GM19452 (cell line): ENCODE results near the gene RAB4B.
"Not testable (repeated sequence)": the region's sequence is repeated elsewhere in the genome, so short reads cannot be mapped to it uniquely, and the experiment has no call there.

Experiments used
- ATAC-seq: cut with Tn5 transposase; IDR thresholded peaks from one replicate; pipeline ENCODE4 v1.9.1; 2021; ENCODE audit not compliant: unreplicated experiment

The RAB4B gene

DNA sequence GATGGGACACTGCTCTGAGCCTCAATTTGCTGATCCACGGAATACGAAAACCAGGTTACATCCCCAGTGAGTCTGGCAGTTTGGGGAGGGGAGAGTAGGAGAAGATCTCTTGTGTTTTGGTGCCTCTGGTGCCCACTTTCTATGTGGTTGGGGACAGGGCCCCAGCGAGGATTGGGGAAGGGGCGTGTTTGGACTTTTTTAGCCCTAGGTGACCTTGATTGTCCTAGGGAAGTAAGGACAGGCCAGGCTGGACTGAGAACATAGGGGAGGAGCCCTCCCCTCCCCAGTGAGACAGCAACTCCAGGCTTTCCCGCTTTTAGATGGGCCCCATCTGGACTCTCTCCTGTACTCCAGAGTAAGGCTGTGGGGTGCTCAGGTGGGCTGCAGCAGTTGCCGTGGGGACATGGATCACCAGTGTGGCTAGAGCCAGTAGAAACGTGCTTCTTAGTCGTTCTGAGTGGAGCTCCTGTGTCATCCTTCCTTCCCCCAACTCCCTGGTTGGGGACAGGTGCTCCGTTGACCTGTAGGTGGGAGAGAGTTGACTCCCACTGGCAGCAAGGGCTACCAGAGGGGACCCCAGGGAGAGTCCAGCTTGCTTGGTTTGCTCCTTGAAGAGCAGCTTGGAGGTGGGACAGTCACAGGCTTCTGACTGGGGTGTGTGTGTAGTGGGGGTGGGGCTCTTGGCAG is 25.3 kb downstream of the RAB4B start:
- ATAC-seq: no peak

DNA sequence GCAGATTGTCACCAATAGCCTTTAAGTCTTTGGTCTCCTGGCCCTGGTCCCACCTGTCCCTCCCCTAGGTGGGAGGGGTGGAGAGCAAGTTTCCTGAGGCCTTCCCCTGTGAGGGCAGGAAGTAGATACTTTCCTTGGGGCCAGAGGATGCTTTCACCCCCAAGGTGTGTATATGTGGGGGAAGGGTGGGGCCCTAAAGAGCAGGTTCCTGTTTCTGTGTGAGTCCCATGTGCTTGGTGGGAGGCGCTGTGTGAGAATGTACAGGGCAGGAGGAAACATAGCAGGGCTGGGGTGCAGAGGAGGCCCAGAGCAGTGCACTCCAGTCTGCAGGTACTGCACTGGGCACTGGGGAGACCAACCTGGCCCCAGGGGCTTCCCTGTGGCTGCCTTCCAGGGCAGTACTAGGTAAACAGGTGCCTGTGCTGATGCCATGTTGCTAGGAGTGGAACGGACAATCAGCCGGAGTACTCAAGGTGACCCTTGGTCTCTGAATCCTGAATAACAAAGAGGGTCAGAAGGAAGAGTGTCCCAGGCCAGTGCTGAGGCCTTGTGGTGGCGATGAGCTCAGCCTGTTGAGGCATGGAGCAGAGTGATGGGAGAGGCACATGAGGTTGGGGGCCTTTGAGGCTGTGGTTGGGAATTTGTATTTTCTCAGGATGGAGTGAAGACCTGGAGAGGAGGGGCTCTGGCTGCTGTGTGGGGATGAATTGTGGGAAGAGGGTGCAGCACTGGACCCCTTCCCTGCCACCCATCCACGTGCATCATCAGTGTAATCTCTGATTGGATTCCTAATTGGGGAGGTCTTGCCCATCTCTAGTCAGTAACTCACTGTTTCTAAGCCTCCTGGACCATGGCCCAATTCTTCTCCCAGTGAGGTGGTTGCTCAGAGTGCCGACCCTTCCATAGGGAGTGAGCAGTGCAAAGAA is 26.1 kb downstream of the RAB4B start:
- no peak for ATAC-seq

DNA sequence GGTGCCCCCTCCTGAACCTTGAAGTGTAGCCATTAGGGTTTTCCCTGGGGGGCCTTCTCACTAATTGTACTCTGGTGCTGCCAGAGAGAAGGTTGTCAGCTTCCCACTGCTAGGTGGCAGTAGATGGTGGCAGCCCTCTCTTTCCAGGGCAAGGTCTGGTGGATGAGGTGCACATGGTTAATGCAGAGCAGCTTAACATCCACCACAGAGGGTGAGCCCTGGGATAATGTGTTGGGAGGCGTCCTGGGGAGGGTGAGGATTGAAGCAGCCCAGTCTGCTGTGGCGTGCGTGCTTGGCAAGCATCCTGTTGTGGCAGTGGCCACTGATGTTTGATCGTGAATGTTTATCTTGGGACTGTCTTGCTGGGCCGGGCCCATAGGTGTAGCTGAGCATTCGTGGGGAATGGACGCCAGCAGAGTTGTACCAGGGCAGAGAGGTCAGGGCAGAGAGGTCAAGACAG is 26.8 kb downstream of the RAB4B start:
- no peak for ATAC-seq

DNA sequence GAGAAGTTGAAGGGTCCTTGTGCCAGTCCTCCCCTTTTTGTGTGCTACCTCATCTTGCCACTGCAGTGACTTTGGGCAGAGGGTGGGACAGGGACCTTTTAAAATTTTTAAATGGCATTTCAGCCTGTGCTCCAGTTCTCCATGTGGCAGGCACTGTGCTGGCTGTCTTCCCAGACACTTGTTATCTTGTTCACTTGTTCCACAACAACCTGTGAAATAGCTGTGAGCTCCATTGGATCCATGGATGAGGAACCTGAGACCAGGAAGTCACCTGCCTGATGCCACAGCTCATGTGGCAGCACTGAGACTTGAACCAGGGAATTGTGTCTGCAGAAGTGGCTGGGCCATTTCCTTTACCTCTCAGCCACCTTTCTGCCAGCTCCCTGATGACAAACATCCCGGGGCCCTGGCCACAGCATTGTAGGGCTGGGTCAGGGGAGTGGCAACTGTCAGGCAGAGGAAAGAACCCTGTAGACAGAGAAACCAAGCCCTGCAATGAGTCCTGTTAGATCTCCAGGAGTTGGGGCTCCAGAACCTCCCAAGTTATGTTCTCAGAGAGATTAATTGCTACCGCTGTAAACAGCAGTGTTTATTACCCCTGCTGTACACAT is 27.3 kb downstream of the RAB4B start:
- ATAC-seq: no peak

DNA sequence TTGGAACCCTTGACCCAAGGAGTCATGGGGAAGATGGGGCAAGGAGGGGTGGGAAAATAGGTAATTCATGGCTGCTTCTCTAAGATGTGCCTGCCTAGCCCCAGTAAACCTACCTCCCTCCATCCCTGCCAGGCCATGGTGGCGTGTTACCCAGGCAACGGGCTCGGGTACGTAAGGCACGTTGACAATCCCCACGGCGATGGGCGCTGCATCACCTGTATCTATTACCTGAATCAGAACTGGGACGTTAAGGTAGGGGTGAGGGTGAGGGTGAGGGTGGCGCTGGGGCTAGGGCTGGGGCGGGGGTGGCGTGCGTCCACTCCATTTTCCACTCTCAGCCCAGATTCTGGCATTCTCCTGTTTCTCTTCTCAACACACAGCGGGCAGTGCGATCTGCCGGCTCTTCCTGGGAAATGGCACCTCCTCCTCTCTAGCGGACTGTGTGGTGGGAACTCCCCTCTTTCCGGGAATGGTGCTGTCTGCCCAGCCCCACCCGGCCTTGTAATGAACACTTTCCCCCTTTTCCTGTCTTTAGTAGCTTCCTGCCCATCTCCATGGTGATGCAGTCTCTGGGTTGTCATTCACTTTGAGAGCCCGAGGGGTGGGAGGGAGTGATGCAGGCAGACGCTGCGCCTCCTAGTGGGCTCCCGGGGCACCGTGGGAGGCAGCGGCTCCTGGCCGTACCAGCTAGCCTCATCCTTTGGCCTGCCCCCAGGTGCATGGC is 28.5 kb downstream of the RAB4B start:
- no peak for ATAC-seq

DNA sequence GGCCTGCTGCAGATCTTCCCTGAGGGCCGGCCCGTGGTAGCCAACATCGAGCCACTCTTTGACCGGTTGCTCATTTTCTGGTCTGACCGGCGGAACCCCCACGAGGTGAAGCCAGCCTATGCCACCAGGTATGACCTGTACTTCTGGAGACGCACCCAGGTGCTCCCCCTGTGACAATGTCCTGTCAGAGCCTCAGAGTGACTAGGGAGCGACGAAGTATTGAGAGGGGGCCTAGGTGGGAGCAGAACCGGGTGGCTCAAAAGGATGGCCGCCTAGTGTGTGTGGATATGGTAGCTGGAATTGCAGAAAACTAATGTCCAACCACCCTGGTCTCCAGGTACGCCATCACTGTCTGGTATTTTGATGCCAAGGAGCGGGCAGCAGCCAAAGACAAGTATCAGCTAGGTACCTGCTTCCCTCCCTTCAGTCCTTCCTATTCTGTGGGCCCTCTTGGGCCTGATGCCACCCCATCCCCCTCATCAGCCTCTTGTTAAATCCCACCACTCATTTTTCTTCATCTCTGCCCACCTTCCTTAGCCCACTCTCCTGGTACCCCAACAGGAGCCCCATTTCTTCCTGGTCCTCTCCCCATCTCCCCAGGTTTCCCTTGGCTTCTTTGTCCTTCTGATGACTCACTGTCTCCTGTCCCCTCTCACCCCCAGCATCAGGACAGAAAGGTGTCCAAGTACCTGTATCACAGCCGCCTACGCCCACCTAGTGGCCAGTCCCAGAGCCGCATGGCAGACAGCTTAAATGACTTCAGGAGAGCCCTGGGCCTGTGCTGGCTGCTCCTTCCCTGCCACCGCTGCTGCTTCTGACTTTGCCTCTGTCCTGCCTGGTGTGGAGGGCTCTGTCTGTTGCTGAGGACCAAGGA is 29.3 kb downstream of the RAB4B start:
- no peak for ATAC-seq

DNA sequence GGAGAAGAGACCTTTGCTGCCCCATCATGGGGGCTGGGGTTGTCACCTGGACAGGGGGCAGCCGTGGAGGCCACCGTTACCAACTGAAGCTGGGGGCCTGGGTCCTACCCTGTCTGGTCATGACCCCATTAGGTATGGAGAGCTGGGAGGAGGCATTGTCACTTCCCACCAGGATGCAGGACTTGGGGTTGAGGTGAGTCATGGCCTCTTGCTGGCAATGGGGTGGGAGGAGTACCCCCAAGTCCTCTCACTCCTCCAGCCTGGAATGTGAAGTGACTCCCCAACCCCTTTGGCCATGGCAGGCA is 29.9 kb downstream of the RAB4B start:
- ATAC-seq: no peak

DNA sequence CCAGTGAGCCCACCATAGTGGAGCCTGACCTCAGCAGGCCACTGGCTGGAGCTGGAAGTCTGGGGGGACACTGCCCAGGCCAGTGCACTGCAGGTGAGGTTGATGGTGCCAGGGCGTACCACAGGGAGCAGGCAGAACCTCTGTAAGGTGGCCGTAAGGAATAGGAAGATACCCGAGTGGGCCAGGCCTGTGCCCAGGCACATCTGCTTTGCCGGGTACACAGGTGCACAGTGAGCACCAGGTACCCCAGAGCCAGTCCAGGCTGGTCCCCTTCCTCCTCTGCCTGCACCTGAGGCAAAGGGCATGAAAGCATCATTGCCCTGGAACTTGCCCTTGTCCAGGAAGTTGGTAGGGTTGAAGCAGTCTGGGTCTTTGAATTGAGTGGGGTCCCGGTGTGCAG is 30.4 kb downstream of the RAB4B start:
- ATAC-seq: no peak

DNA sequence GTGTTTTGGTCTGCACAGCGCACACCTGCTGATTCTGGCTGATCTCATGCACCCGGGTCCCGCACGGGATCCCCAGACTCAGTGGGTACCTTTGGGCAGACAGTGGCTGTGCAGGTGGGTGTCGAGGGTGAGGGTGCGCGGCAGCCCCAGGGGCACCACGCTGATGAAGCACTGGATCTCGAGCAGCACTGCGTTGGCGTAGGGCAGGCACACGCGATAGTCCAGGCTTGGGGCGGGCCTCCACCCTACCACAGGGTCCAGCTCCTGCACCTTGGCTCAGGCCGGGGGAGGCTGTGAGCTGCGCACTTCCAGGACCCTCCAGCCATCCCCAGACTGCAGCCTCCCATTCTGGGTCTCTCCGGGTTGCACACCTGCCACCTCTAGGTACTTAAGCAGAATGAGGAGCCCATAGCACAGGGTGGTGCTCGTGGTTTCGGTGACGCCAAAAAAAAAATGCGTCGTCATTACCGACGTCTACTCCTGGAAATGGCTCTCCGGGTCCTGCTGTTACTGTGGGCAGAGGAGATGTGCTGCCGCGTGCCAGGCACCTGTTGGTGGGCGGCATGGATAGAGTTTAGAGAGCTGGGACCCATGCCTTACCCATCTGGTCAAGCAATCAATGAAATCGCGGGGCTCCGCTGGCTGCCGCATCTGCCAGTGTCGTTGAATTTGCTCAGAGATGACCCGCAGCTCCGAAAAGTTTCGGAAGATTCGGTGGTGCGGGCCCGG is 31.5 kb downstream of the RAB4B start:
- no peak for ATAC-seq

DNA sequence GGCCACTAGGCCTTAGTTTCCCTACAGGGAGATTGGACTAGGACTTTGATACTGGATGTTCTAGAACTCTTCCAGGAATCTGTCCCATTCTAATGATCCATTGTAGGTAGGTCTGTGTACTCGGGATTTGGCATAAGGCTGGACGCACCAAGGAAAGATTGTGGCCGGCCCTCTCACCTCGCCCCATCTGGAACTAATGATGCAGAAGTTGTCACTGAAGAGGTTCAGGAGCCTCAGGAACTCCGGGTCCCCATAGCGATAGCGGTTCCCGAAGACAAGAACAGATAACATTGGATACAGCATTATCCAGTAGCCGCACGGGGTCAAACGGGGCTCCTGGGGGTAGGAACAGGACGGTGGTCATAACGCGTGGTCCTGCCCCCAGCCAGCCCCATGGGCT is 32.1 kb downstream of the RAB4B start:
- no peak for ATAC-seq

DNA sequence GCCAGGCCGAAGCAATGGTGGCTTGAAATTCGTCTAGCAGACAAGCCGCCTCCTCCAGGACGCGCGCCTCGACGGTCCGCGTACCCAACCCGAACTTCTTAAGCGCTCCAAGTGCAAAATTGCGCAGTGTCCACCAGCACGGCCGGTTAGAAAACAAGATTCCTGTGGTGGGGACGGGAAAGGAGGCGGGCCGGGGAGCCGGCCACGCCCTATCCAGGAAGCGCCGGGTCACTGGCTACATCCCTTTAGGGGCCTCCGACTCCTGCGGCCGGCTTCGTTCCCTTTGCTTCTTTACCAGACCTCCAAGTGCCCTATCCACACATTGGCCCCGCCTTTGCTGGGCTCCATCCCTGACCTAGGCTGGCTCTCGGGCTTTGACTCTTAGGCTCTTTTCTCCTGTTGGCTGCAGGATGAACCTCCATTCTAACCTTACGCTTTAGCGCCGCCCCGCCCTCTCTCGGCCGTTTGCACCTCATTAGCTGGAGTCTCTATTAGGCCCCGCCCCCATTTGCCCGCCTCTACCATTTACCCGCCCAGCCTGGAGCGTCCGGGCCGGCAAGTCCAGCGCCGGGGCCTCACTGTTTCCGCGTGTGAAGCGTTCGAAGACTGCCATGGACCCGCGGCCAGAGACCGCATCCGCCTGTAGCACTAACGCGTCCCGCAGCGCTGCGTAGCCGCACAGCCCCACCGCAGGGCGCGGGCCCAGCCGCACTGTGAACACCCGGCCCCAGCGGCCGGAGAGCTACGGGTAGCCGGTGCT is 32.8 kb downstream of the RAB4B start:
- peak; percentile 55 for ATAC-seq

DNA sequence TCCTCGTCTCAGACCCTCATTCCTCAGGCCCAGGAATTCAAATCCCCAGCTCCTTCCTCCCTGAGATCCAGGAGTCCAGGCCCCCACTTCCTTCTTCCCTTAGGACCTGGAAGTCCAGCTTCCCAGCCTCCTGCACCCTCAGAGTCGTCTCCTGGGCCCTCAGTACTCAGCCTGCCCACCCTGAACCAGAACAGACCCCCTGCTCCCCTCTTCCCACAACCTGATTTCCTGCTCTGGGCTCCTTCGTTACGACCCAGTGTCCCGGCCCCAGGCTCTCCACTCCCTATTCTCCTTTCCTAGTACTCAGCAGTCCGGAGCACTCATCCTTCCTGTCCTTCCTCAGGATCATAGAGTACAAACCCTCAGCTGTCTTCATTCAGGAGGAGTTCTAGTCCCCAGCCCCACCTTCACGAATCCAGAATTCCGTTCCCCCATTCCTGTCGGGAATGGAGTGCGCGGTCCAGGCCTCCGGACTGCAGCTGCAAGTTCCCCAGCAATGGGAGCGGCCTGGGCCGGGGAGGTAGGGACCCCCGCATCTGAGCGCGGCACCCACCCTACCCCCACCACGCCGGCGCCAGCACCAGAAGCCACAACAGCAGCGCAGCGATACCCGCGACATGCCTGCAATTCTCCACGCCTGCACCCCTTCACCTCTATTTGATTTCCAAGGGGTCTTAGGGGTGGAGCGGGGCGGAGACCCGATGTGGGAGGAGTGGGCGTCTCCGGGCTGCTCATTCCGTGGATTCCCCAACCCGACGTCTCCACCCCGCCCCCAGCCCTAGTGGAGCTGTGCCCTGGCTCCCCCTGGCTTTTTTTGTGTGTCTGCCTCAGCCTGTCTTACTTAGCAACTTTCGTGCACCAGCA is 33.7 kb downstream of the RAB4B start:
- ATAC-seq: no peak

DNA sequence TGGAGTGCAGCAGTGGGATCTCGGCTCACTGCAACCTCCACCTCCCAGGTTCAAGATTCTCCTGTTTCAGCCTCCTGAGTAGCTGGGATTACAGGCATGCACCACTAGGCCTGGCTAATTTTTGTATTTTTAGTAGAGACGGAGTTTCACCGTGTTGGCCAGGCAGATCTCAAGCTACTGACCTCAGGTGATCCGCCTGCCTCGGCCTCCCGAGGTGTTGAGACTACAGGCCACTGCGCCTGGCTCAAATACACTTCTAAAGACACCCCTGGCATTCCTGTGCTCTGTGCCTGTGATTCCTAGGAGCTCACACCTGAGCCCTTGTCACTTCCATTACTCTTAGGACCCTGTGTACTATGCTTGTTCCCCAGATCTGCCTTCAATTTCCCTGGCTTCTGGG is 34.5 kb downstream of the RAB4B start:
- not testable (repeated sequence) for ATAC-seq

DNA sequence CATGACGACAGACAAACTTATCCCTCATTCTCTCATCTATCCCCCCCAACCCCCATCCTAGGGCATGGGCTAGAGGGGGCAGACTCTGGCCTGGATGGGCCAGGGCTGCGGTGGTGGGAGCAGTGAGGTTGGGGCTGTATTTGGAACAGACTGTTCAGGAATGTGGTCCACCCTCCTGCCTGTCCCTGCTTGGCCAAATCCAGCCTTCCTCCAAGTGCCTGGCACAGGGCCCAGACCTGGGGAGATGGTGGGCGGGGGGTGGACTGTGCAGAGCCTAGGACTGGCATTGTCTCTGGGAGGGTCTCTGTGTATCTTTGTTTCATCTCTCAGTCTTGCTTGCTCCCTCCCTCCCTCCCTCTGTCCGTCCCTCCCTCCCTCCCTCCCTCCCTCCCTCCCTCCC is 35.1 kb downstream of the RAB4B start:
- no peak for ATAC-seq

DNA sequence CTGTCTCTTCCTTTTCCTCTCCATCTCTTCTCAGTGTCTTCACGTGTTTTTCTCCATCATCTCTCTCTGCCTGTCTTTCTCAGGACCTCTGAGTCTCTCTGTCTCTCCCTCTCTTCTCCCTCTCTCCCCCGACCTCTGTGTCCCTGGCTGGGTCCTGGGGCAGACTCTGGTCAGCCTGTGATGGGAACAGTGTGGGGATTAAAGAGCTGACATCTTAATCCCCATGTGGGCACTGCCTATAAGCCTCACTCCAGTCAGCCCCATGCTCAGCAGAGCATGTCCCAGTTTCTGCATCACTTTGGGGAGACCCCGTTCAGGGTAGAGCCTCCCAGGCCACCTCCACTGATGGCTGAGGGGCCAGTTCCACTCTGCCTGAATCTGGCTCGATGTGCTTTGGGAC is 37.2 kb downstream of the RAB4B start:
- no peak for ATAC-seq

DNA sequence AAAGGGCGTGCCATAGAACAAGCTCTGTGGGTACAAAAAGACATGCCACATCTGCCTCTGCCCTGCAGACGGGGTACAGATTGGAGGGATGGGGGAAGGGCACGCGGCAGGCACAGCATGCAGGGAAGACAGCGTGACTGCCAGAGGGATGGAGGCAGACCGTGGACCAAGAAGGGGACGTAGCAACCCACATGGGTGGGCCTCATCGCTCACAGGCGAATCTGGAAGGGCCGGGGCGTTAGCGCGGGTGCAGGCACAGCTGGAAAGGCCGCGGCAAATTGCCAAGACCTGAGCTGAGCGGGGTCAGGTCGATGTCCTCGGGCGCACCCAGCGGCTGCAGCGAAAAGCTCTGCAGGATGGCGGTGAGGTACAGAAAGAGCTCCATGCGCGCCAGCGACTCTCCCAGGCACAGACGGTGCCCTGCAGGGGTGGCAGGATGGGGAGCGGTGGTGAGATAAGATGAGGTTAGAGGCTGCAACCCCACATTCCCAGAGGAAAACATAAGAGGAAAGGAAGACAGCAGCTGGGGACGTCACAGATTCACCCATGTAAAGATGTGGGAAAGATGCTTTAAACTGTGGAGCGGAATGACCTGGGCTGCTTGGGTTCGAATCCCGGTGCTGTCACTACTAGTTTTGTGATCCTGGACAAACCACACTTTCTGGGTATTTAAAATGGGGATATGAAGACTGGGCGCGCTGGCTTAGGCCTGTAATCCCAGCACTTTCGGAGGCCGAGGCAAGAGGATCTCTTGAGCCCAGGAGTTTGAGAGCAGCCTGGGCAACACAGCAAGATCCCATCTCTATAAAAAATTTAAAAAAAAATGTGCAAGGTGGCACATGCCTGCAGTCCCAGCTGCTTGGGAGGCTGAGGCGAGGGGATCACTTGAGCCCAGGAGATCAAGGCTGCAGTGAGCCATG is 40.7 kb downstream of the RAB4B start:
- peak; percentile 49 for ATAC-seq
